Activated CD8-positive, alpha-beta memory T cell treated with anti-CD3 and anti-CD28 coated beads for 36 hours (primary cell): ENCODE measurements around the gene TRAPPC14. TPM values are rescaled to one million over a fixed set of nuclear protein-coding genes. Genes with fewer than 3 reads are reported as not detected.

Experiments used
- CTCF ChIA-PET: fragments of 350-600 bp; sonication (Branson Sonifier 250); formaldehyde crosslinking; loops from one replicate; lab custom pipeline; 2021; ENCODE audit warnings: antibody characterized with exemption; lab: Charles Lee
- POLR2A ChIA-PET: fragments of 350-600 bp; sonication (Branson Sonifier 250); formaldehyde crosslinking; loops from one replicate; lab custom pipeline; 2021; ENCODE audit warnings: antibody characterized with exemption; lab: Charles Lee
- total RNA-seq, 2 experiments: library from RNA; stranded (reverse); gene quantifications; one replicate each; pipeline ENCODE4 v1.2.3, GENCODE V29; 2021

TRAPPC14 gene
- total RNA-seq, 2 experiments from 2014 or later = 26.6 to 26.7 TPM

- CTCF ChIA-PET = interaction anchor here (0.8 to 1.2 kb wide), 2 partner anchors 11 to 12 kb away, joined by 3 to 4 read pairs; no protein-coding TSS in a partner anchor
- POLR2A ChIA-PET = no interaction called here
These were observed 17.0 kb downstream of the TRAPPC14 start for GRCh38 chr7:100141555-100141949.

GRCh38 chr7:100137851-100138760 lies 20.4 kb downstream of the TRAPPC14 start:
- CTCF ChIA-PET = interaction anchor here (1.0 kb wide), 1 partner anchor 79 kb away, joined by 4 read pairs; no protein-coding TSS in a partner anchor
- POLR2A ChIA-PET = interaction anchor here (0.6 kb wide), 2 partner anchors 8 to 32 kb away, joined by 3 to 4 read pairs; no protein-coding TSS in a partner anchor

GRCh38 chr7:100132697-100133151 lies 25.8 kb downstream of the TRAPPC14 start:
- CTCF ChIA-PET = interaction anchor here (0.8 to 3.7 kb wide), 13 partner anchors 12 to 318 kb away, joined by 3 to 16 read pairs (median 6); partner anchors contain the start of gene LAMTOR4
- POLR2A ChIA-PET = no interaction called here

GRCh38 chr7:100132126-100132525 lies 26.4 kb downstream of the TRAPPC14 start:
- CTCF ChIA-PET = interaction anchor here (0.8 to 3.7 kb wide), 12 partner anchors 11 to 318 kb away, joined by 3 to 16 read pairs (median 6); partner anchors contain the start of gene LAMTOR4
- POLR2A ChIA-PET = no interaction called here

GRCh38 chr7:100130608-100131453 lies 27.7 kb downstream of the TRAPPC14 start:
- ChIA-PET POLR2A (interaction anchor here (0.7 to 1.0 kb wide), 2 partner anchors 298 to 499 kb away, joined by 3 to 11 read pairs; partner anchors contain the start of gene ZCWPW1), CTCF (interaction anchor here (0.6 to 3.7 kb wide), 14 partner anchors 10 to 276 kb away, joined by 3 to 16 read pairs (median 3); partner anchors contain the start of gene AP4M1)

GRCh38 chr7:100130220-100130607 lies 28.3 kb downstream of the TRAPPC14 start:
- ChIA-PET CTCF (interaction anchor here (0.6 to 3.7 kb wide), 13 partner anchors 9 to 277 kb away, joined by 3 to 16 read pairs (median 3); partner anchors contain the start of gene AP4M1), POLR2A (interaction anchor here (0.7 to 1.0 kb wide), 2 partner anchors 8 to 299 kb away, joined by 3 to 4 read pairs; partner anchors contain the start of gene ZCWPW1)

GRCh38 chr7:100128637-100128963 lies 29.9 kb downstream of the TRAPPC14 start:
- ChIA-PET POLR2A (interaction anchor here (0.8 to 1.0 kb wide), 2 partner anchors 19 to 27 kb away, joined by 3 to 6 read pairs; partner anchors contain the start of genes AP4M1 and MCM7), CTCF (interaction anchor here (0.8 to 1.7 kb wide), 2 partner anchors 18 to 27 kb away, joined by 3 to 11 read pairs; partner anchors contain the start of genes AP4M1 and MCM7)

- CTCF ChIA-PET = interaction anchor here (0.8 to 1.7 kb wide), 2 partner anchors 18 to 27 kb away, joined by 3 to 11 read pairs; partner anchors contain the start of genes AP4M1 and MCM7
- POLR2A ChIA-PET = interaction anchor here (0.8 to 1.0 kb wide), 2 partner anchors 20 to 26 kb away, joined by 3 to 6 read pairs; partner anchors contain the start of genes AP4M1 and MCM7
These were observed 30.5 kb downstream of the TRAPPC14 start for GRCh38 chr7:100127866-100128636.

GRCh38 chr7:100126931-100127865 lies 31.3 kb downstream of the TRAPPC14 start, which contains the start of gene MBLAC1:
TSS of gene MBLAC1 (plus strand) at chr7:100126967. CDS start at chr7:100127396, 429 bp downstream.
- ChIA-PET POLR2A (interaction anchor here (0.5 to 1.9 kb wide), 4 partner anchors 22 to 302 kb away, joined by 3 to 14 read pairs (median 4); partner anchors contain the start of genes AP4M1, LAMTOR4 and MCM7), CTCF (interaction anchor here (0.5 to 2.4 kb wide), 4 partner anchors 25 to 212 kb away, joined by 3 to 11 read pairs (median 6); partner anchors contain the start of genes AP4M1 and MCM7)

- ChIA-PET CTCF (interaction anchor here (0.5 to 2.4 kb wide), 5 partner anchors 21 to 213 kb away, joined by 3 to 7 read pairs (median 4); no protein-coding TSS in a partner anchor), POLR2A (interaction anchor here (0.5 to 1.9 kb wide), 4 partner anchors 23 to 303 kb away, joined by 3 to 14 read pairs (median 4); partner anchors contain the start of genes AP4M1, LAMTOR4 and MCM7)
These were observed 32.1 kb downstream of the TRAPPC14 start for GRCh38 chr7:100126239-100126930.

GRCh38 chr7:100124301-100125230 lies 34.0 kb downstream of the TRAPPC14 start:
- ChIA-PET POLR2A (no interaction called here), CTCF (interaction anchor here (0.6 to 2.4 kb wide), 2 partner anchors 34 to 325 kb away, joined by 3 to 7 read pairs; no protein-coding TSS in a partner anchor)

GRCh38 chr7:100122568-100122967 lies 36.0 kb downstream of the TRAPPC14 start:
- CTCF ChIA-PET = interaction anchor here (0.8 to 3.1 kb wide), 3 partner anchors 9 to 22 kb away, joined by 4 to 16 read pairs (median 6); no protein-coding TSS in a partner anchor
- POLR2A ChIA-PET = no interaction called here

GRCh38 chr7:100122067-100122466 lies 36.5 kb downstream of the TRAPPC14 start:
- ChIA-PET POLR2A (no interaction called here), CTCF (interaction anchor here (3.1 kb wide), 1 partner anchor 9 kb away, joined by 16 read pairs; no protein-coding TSS in a partner anchor)

GRCh38 chr7:100120733-100121036 lies 37.8 kb downstream of the TRAPPC14 start:
- ChIA-PET POLR2A (interaction anchor here (0.6 to 1.8 kb wide), 6 partner anchors 20 to 308 kb away, joined by 3 to 6 read pairs (median 3); partner anchors contain the start of genes LAMTOR4 and ZCWPW1), CTCF (interaction anchor here (1.0 to 3.1 kb wide), 3 partner anchors 11 to 38 kb away, joined by 3 to 16 read pairs (median 5); partner anchors contain the start of gene AP4M1)
